SK-N-SH treated with all-trans-retinoic acid at 6 μM for 48 hours (cell line): ENCODE results near the gene COL5A2.

Source experiments
- RARB ChIP-seq: fragments of 250-450 bp; sonication (Bioruptor Pico); IDR thresholded peaks from 2 replicates; pipeline ENCODE4 v1.8.0; 2021; ENCODE audit warnings: mild to moderate bottlenecking, moderate library complexity
- TF ChIP-seq, protein P1 (sequence below): fragments of 250-450 bp; sonication (Bioruptor Pico); IDR thresholded peaks from 2 replicates; pipeline ENCODE4 v1.8.0; 2020; ENCODE audit warnings: mild to moderate bottlenecking, moderate library complexity, borderline replicate concordance

- TF ChIP-seq, protein P1, sequence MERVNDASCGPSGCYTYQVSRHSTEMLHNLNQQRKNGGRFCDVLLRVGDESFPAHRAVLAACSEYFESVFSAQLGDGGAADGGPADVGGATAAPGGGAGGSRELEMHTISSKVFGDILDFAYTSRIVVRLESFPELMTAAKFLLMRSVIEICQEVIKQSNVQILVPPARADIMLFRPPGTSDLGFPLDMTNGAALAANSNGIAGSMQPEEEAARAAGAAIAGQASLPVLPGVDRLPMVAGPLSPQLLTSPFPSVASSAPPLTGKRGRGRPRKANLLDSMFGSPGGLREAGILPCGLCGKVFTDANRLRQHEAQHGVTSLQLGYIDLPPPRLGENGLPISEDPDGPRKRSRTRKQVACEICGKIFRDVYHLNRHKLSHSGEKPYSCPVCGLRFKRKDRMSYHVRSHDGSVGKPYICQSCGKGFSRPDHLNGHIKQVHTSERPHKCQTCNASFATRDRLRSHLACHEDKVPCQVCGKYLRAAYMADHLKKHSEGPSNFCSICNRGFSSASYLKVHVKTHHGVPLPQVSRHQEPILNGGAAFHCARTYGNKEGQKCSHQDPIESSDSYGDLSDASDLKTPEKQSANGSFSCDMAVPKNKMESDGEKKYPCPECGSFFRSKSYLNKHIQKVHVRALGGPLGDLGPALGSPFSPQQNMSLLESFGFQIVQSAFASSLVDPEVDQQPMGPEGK, result no peak
- TF ChIP-seq RARB, result no peak
These were observed 32.2 kb downstream of the COL5A2 start for GRCh38 chr2:189147361-189147760.
